Fibroblast of the aortic adventitia (primary cell): ENCODE measurements around the gene EMID1. TPM values are rescaled to one million over a fixed set of nuclear protein-coding genes. Genes with fewer than 3 reads are reported as not detected.

Source experiments
- DNase-seq: peaks from one replicate; pipeline ENCODE4 v3.0.0-alpha.2; 2010; ENCODE audit warnings: low read depth
- H3K4me3 ChIP-seq: 2 replicates; pipeline ENCODE4 v1.5.1; 2011; ENCODE audit warnings: low read depth, mild to moderate bottlenecking, control low read depth, low read length, moderate library complexity
- total RNA-seq: library from RNA; depleted of rRNA; stranded (reverse); fragments of >200 nt; gene quantifications from 2 replicates; pipeline ENCODE4 v1.2.3, GENCODE V29; 2012; ENCODE audit warnings: low replicate concordance
- TF ChIP-seq, protein P1 (sequence below): IDR thresholded peaks from 2 replicates; pipeline ENCODE4 v1.5.1; 2011; ENCODE audit warnings: mild to moderate bottlenecking, low read length, control low read depth, inconsistent platforms; ENCODE audit not compliant: insufficient read depth

The EMID1 gene
- total RNA-seq, 1 donor: not detected

DNA sequence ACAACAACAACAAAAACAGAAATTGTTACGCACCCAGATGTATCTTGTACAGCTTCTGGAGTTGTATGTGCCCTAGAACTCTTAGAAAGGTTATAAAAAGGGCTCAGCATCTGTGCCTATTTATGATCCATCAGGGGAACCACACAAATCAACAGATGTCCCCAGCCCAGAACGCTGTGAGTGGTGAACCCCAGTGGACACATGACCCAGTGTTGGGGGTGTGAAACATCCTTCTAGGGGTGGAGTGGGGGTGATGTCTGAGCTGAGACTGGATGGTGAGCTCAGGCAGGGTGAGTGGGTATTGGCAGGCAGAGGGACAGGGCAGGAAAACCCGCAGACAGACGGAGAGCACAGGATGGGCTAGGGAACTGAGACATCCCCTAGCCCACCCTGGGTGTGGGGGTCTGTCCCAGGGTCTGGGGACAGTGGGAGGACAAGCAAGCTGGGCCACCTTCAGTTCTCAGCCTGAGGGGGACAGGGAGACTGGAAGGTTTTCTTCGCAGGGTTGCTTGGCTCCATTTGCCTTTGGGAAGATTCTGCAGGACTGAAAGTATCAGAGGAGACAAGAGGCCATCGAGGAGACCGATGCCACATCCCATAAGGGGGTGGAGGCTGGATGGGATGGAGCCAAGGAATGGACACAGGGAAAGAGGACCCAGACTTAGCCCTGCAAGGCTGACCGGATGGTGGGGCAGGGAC, 5.8 kb upstream of the EMID1 start:
- TF ChIP-seq, protein P1, sequence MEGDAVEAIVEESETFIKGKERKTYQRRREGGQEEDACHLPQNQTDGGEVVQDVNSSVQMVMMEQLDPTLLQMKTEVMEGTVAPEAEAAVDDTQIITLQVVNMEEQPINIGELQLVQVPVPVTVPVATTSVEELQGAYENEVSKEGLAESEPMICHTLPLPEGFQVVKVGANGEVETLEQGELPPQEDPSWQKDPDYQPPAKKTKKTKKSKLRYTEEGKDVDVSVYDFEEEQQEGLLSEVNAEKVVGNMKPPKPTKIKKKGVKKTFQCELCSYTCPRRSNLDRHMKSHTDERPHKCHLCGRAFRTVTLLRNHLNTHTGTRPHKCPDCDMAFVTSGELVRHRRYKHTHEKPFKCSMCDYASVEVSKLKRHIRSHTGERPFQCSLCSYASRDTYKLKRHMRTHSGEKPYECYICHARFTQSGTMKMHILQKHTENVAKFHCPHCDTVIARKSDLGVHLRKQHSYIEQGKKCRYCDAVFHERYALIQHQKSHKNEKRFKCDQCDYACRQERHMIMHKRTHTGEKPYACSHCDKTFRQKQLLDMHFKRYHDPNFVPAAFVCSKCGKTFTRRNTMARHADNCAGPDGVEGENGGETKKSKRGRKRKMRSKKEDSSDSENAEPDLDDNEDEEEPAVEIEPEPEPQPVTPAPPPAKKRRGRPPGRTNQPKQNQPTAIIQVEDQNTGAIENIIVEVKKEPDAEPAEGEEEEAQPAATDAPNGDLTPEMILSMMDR: no peak
- H3K4me3 ChIP-seq: no peak overlapping the region
- DNase-seq: no peak

DNA sequence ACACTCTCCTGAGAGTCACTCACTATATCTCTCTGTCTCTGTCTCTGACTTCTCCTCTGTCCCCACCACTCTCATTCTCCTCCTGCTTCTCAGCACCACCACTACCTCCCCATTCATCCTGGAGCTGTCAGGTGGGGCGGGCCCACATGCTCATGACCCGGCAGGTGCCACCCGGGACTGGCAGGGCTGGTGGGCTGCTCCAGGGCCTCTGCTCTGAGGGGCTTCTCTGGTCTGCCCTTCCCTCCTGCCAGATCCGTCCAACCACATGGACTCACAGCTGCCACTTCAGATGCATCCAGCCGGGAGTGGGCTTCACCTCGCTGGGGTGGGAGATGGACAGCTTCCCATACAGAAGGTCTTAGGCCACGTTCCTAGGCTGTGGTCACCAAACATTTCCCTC, 4.8 kb upstream of the EMID1 start:
- DNase-seq: no peak
- TF ChIP-seq, protein P1: no peak
- H3K4me3 ChIP-seq: no peak overlapping the region

DNA sequence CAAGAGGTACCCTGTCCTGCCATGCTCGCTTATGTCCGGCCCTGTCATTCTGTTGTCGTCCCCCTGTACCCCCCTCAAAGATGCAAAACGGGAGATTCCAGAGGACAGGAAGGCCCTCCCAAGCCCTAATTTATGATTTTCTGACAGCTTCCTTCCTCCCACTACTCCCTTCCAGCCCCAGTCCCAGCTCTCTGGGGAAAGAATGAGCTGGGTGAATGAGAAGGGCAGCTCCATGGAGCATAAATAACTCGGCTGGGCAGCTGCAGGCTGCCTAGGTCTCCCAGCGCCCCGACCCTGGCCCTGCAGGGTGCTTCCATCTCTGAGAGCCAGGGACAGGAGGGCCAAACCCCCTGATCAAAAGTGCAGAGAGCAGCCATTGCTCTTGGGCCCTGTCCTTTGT, 3.9 kb upstream of the EMID1 start:
- no peak for DNase-seq
- TF ChIP-seq, protein P1: no peak
- no peak overlapping the region for H3K4me3 ChIP-seq

DNA sequence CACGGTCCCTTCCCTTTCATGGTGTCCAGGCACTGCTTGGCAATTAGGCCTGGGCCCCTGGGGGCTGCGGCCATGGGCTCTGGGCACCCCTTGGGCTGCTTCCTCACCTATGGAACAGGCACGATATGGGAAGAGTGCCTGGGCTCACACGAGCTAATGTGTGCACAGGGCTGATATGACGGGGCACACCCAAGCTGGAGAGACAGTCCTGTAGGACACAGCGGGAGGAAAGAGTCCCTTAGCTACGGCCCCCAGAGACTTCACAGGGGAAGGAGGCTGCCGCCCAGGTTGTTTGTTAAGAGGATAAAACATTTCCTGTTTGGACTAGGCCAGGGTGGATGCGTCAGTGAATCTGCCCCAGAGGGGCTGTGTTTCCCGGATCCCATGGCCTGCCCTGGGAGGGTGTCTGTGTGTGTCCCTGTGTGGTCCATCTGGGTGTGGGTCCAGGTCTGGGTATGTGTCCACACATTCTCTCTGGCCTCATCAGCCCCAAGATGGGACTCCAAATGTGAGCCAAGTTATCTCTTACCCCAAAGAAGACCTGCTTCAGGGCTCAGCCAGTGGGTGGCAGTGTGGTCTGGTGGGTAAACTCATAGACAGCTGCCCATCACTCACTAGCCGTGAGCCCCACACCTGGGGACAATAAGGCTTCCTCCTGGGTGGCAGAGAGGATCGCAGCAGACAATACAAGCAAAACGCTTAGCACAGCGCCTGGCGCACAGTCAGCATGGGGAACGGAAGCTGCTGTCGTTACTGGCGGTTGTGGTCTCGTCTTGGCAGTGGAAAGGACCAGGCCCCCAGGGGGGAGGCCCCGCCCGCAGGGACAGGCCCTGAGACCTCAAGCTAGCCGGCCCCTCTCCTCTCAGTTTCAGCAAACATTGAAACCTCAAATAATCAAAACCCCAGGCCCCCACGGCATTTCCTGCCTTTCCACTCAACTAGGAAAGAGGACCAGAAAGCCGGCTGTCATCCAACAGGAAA, 3.2 kb upstream of the EMID1 start:
- TF ChIP-seq, protein P1: no peak
- no peak overlapping the region for H3K4me3 ChIP-seq
- DNase-seq: no peak

DNA sequence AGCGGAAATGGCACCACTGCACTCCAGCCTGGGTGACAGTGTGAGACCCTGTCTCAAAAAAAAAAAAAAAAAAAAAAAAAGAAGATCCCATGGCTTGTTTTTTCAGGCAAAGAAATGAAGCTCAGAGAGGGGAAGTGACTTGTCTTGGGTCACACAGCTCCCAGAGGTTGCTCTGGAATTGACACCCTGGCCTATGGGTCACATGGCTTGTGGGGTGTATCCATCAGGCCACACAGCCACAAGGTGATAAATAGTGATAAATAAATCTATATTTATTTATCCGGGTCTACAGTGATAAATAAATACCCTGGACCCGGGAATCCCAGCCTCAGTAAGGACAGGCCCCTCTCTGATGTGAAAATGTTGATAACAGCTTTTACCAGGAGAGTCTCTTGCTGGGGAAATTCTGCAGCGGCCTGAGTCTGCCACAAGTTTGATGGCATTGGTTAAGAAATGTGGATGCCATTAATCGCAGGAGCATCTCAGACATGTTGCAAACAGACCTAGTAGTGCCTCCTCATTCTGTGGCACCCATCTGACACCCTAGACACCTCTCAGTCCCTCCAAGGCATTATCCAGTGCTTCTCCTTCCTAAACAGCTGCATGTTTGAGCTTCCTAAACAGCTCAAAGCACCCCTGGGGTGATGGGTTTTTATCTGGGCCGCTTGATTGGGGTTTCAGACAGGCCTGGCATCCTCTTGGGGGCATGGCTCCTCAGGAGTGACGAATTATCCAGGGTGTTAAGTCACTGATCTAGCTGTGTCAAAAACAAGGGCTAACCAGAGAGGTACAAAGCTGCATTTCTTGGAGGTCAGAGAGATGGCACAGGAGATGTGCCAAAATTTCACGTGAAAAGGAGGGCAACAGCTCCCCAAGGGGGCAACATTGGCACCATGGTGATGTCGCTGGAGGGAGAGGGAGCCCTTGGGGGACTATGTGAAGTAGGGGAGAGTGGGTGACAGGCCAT, 1.9 kb upstream of the EMID1 start:
- TF ChIP-seq, protein P1: no peak
- no peak for DNase-seq
- H3K4me3 ChIP-seq: no peak overlapping the region
